SK-N-SH (cell line): Measurements from ENCODE around the gene PSMD13. TPM values are rescaled to one million over a fixed set of nuclear protein-coding genes. Genes with fewer than 3 reads are reported as not detected.
A peak's percentile ranks its signal among the peaks of the same experiment; 100 is the strongest.

Experiments
- CTCF ChIA-PET: fragments of 300-600, 350-600 bp; formaldehyde crosslinking; extraction: SDS; loops from one replicate; lab custom pipeline; 2021; lab: Yijun Ruan, JAX
- POLR2A ChIA-PET: fragments of 350-600 bp; sonication (Branson Sonifier 250); formaldehyde crosslinking; extraction: SDS; loops from one replicate; lab custom pipeline; 2020; ENCODE audit warnings: antibody characterized with exemption, inconsistent platforms; lab: Yijun Ruan, JAX
- DNase-seq: peaks from one replicate; pipeline ENCODE4 v3.0.0; 2012
- H2AFZ ChIP-seq: fragments of 200-600 bp; sonication (generic); 2 replicates; pipeline ENCODE4 v1.8.1; 2016; ENCODE audit warnings: antibody characterized with exemption, mild to moderate bottlenecking, low read depth
- H3F3A ChIP-seq: fragments of 200-600 bp; sonication (generic); replicated peaks from 2 replicates; pipeline ENCODE3; 2016; ENCODE audit warnings: antibody characterized with exemption, mild to moderate bottlenecking; ENCODE audit not compliant: insufficient read depth
- H3K27ac ChIP-seq, 2 experiments: fragments of 200-500 bp in 1 of 2; fragments of 200-600 bp in 1 of 2; sonication (Bioruptor generic) in 1 of 2; sonication (generic), shearing (Covaris generic) in 1 of 2; 2 replicates each; pipeline versions ENCODE4 v1.5.1 to v1.6.1; 2014 to 2016; ENCODE audit warnings: low read depth in 2 of 2, inconsistent platforms in 1 of 2, low read length in 1 of 2, mild to moderate bottlenecking in 1 of 2, mixed read lengths in 1 of 2
- H3K27me3 ChIP-seq: fragments of 200-600 bp; sonication (generic), shearing (Covaris generic); 2 replicates; pipeline ENCODE4 v1.6.1; 2016; ENCODE audit warnings: mixed run types; ENCODE audit not compliant: insufficient read depth
- H3K36me3 ChIP-seq, 2 experiments: fragments of 200-500 bp in 1 of 2; fragments of 200-600 bp in 1 of 2; sonication (Bioruptor generic) in 1 of 2; sonication (generic) in 1 of 2; replicated peaks in 1 of 2; 2 replicates each; pipeline versions ENCODE3 to v1.5.1; 2014 to 2016; ENCODE audit warnings: low read length in 1 of 2, mild to moderate bottlenecking in 1 of 2; ENCODE audit not compliant: insufficient read depth in 2 of 2, control insufficient read depth in 1 of 2
- H3K4me1 ChIP-seq, 2 experiments: fragments of 200-500 bp in 1 of 2; fragments of 200-600 bp in 1 of 2; sonication (Bioruptor generic) in 1 of 2; sonication (generic), shearing (Covaris generic) in 1 of 2; 2 replicates each; pipeline versions ENCODE4 v1.5.1 to v1.6.1; 2014 to 2016; ENCODE audit warnings: low read depth in 1 of 2, low read length in 1 of 2, mixed run types in 1 of 2; ENCODE audit not compliant: insufficient read depth in 2 of 2, control insufficient read depth in 1 of 2
- H3K4me2 ChIP-seq: fragments of 200-600 bp; sonication (generic), shearing (Covaris generic); 2 replicates; pipeline ENCODE4 v1.6.1; 2017; ENCODE audit warnings: mixed run types
- H3K4me3 ChIP-seq, 2 experiments: fragments of 200-500 bp in 1 of 2; fragments of 200-600 bp in 1 of 2; sonication (Bioruptor generic) in 1 of 2; sonication (generic), shearing (Covaris generic) in 1 of 2; 2 replicates each; pipeline versions ENCODE4 v1.5.1 to v1.8.1; 2014 to 2016; ENCODE audit warnings: low read depth in 2 of 2, inconsistent platforms in 1 of 2, low read length in 1 of 2, mild to moderate bottlenecking in 1 of 2, mixed read lengths in 1 of 2, moderate library complexity in 1 of 2
- H3K79me2 ChIP-seq: fragments of 200-600 bp; sonication (generic); 2 replicates; pipeline ENCODE4 v1.8.1; 2017; ENCODE audit warnings: mild to moderate bottlenecking; ENCODE audit not compliant: insufficient read depth
- H3K9ac ChIP-seq: fragments of 200-600 bp; sonication (generic); 2 replicates; pipeline ENCODE4 v1.6.1; 2017; ENCODE audit warnings: mixed run types
- H3K9me2 ChIP-seq: fragments of 200-600 bp; sonication (generic); 2 replicates; pipeline ENCODE4 v1.6.1; 2017; ENCODE audit warnings: mixed run types
- H3K9me3 ChIP-seq: fragments of 200-600 bp; sonication (generic); 2 replicates; pipeline ENCODE4 v1.6.1; 2017; ENCODE audit warnings: mixed run types, mild to moderate bottlenecking, moderate library complexity
- H4K20me1 ChIP-seq: fragments of 200-600 bp; sonication (generic); 2 replicates; pipeline ENCODE4 v1.6.1; 2017; ENCODE audit warnings: mild to moderate bottlenecking, mixed run types; ENCODE audit not compliant: insufficient read depth
- ELF1 ChIP-seq: IDR thresholded peaks from 2 replicates; pipeline ENCODE4 v1.4.0; 2012
- FOXJ3 ChIP-seq: sonication (generic); formaldehyde crosslinking; IDR thresholded peaks from 2 replicates; pipeline ENCODE4 v1.5.1; 2020; ENCODE audit warnings: mild to moderate bottlenecking, missing genetic modification reagents
- GABPA ChIP-seq: IDR thresholded peaks from 2 replicates; pipeline ENCODE4 v1.4.0; 2012; ENCODE audit warnings: low read depth, mild to moderate bottlenecking
- GATA2 ChIP-seq: sonication (generic); formaldehyde crosslinking; IDR thresholded peaks from 2 replicates; pipeline ENCODE4 v1.5.0; 2020; ENCODE audit warnings: mild to moderate bottlenecking, missing genetic modification reagents
- MEF2A ChIP-seq: IDR thresholded peaks from 2 replicates; pipeline ENCODE4 v1.4.0; 2012; ENCODE audit warnings: low read depth, borderline replicate concordance
- MXI1 ChIP-seq: IDR thresholded peaks from 2 replicates; pipeline ENCODE4 v1.6.1; 2012; ENCODE audit warnings: mild to moderate bottlenecking, low read depth, low read length, improper control_type of control experiment
- NFIC ChIP-seq: IDR thresholded peaks from 2 replicates; pipeline ENCODE4 v1.4.0; 2012; ENCODE audit warnings: borderline replicate concordance
- NRF1 ChIP-seq: IDR thresholded peaks from 2 replicates; pipeline ENCODE4 v1.6.1; 2012; ENCODE audit warnings: low read depth, mild to moderate bottlenecking, low read length
- POLR2AphosphoS5 ChIP-seq: IDR thresholded peaks from 2 replicates; pipeline ENCODE4 v1.6.1; 2012; ENCODE audit warnings: low read depth, low read length
- RCOR1 ChIP-seq: fragments of 150-350 bp; IDR thresholded peaks from 2 replicates; pipeline ENCODE4 v1.6.1; 2017; ENCODE audit warnings: antibody characterized with exemption, low read length
- RFX5 ChIP-seq: IDR thresholded peaks from 2 replicates; pipeline ENCODE4 v1.6.1; 2012; ENCODE audit warnings: mild to moderate bottlenecking, improper control_type of control experiment, low read length
- SIN3A ChIP-seq: IDR thresholded peaks from 2 replicates; pipeline ENCODE4 v1.6.1; 2012; ENCODE audit warnings: low read depth, mild to moderate bottlenecking, low read length, moderate library complexity, borderline replicate concordance
- TCF12 ChIP-seq: IDR thresholded peaks from 2 replicates; pipeline ENCODE4 v1.4.0; 2012
- YY1 ChIP-seq: IDR thresholded peaks from 2 replicates; pipeline ENCODE4 v1.4.0; 2012; ENCODE audit warnings: low read depth, mild to moderate bottlenecking
- WGBS: methylation state at CpG from one replicate; pipeline ENCODE4 v1.1.6; 2017; ENCODE audit warnings: low lambda C conversion rate; 5-methylcytosine and 5-hydroxymethylcytosine counted together
- polyA plus RNA-seq, 3 experiments: library from polyadenylated mRNA; depleted of rRNA; stranded (reverse); fragments of >200 nt; gene quantifications; 2 replicates each; pipeline ENCODE4 v1.2.3, GENCODE V29; 2012
- TF ChIP-seq, protein P1 (sequence below): IDR thresholded peaks from 2 replicates; pipeline ENCODE4 v1.6.1; 2012; ENCODE audit warnings: mild to moderate bottlenecking, low read depth, low read length, moderate library complexity
- TF ChIP-seq, protein P2 (sequence below): fragments of 150-350 bp; IDR thresholded peaks from 2 replicates; pipeline ENCODE4 v1.6.1; 2016; ENCODE audit warnings: mild to moderate bottlenecking, low read depth, low read length
- TF ChIP-seq, protein P3 (sequence below): IDR thresholded peaks from 2 replicates; pipeline ENCODE4 v1.4.0; 2012; ENCODE audit warnings: low read depth
- TF ChIP-seq, protein P4 (sequence below): fragments of 200-600 bp; sonication (generic); IDR thresholded peaks from 2 replicates; pipeline ENCODE4 v1.6.1; 2017; ENCODE audit warnings: antibody characterized with exemption, mild to moderate bottlenecking, moderate library complexity

Gene PSMD13
- polyA plus RNA-seq, 1 of the 3 experiments (the other 2 are of a cell fraction) = 196 TPM

DNA sequence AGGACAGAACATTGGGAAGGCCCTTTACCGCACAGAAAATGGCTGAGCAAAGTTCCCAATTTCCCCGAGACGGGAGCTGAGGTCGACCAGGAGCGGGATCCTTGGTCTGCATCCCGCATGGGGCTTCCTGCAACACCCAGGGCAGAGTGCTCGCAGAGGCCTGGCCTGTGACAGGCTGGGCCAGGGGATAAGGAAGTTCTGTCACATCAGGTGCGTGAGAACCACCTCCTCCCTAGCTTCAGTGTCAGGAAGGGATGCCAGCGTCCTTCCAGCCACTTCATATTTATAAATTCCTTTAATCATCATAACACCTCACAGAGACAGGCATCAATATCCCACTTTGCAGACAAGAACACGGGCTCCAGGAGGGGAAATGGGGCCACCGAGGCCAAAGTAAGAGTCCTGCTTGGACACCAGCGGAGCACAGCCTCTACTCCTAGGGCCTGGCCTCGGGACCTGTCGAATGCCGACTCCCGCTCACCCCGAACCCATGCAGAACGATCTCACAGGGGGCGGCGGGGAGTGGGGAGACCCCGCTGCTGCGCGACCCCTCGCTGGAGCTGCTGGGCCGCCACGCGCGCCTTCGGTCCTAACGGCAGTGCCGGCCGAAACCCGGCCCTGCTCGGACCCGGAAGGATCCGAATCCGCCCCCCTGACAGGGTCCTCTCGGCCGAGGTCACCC is 30.1 kb upstream of the PSMD13 start (continued):
- TF ChIP-seq, protein P1, sequence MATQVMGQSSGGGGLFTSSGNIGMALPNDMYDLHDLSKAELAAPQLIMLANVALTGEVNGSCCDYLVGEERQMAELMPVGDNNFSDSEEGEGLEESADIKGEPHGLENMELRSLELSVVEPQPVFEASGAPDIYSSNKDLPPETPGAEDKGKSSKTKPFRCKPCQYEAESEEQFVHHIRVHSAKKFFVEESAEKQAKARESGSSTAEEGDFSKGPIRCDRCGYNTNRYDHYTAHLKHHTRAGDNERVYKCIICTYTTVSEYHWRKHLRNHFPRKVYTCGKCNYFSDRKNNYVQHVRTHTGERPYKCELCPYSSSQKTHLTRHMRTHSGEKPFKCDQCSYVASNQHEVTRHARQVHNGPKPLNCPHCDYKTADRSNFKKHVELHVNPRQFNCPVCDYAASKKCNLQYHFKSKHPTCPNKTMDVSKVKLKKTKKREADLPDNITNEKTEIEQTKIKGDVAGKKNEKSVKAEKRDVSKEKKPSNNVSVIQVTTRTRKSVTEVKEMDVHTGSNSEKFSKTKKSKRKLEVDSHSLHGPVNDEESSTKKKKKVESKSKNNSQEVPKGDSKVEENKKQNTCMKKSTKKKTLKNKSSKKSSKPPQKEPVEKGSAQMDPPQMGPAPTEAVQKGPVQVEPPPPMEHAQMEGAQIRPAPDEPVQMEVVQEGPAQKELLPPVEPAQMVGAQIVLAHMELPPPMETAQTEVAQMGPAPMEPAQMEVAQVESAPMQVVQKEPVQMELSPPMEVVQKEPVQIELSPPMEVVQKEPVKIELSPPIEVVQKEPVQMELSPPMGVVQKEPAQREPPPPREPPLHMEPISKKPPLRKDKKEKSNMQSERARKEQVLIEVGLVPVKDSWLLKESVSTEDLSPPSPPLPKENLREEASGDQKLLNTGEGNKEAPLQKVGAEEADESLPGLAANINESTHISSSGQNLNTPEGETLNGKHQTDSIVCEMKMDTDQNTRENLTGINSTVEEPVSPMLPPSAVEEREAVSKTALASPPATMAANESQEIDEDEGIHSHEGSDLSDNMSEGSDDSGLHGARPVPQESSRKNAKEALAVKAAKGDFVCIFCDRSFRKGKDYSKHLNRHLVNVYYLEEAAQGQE = no peak
- no peak for TF ChIP-seq POLR2AphosphoS5
- TF ChIP-seq FOXJ3 (CRISPR knock-in tag) = no peak
- TF ChIP-seq, protein P2, sequence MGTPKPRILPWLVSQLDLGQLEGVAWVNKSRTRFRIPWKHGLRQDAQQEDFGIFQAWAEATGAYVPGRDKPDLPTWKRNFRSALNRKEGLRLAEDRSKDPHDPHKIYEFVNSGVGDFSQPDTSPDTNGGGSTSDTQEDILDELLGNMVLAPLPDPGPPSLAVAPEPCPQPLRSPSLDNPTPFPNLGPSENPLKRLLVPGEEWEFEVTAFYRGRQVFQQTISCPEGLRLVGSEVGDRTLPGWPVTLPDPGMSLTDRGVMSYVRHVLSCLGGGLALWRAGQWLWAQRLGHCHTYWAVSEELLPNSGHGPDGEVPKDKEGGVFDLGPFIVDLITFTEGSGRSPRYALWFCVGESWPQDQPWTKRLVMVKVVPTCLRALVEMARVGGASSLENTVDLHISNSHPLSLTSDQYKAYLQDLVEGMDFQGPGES = no peak
- no peak for TF ChIP-seq MEF2A
- TF ChIP-seq TCF12 = no peak
- TF ChIP-seq RFX5 = no peak
- no peak for TF ChIP-seq GATA2 (CRISPR knock-in tag)
- no peak for TF ChIP-seq NRF1
- no peak for TF ChIP-seq RCOR1
- TF ChIP-seq, protein P3, sequence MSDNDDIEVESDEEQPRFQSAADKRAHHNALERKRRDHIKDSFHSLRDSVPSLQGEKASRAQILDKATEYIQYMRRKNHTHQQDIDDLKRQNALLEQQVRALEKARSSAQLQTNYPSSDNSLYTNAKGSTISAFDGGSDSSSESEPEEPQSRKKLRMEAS = no peak
- TF ChIP-seq, all 33 proteins: peak for 0

DNA sequence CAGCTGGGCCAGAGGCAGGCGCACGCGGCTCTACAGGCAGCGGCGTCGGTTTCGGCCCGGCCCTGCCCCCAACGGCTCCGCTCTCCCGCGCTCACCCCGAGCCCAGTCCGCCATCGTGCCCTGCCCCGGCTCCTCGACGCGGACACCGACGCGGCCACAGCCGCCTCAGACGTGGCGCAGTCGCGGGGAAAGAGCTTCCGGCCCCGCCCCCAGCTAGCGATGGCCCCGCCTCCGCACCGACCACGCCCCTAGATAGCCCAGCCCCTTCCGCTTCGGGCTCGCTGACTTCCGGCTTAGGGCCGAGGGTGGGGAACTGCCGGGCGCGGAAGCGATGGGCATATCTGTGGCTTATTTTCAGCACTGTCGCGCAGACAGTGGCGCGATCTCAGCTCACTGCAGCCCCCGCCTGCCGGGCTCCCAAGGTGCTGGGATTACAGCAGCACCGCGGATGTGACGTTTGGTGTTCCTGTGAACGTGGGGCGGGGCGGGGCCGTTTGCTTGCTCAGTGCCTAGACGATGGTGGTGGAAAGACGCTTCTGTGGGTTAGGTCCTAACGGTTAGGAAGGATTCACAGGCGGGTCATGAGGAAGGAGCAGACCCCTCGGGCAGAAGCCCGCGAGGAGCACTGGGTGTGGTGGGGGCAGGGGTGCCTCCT is 29.4 kb upstream of the PSMD13 start, which contains the start of the genes BET1L and RIC8A:
BET1L (minus strand) TSS at position 192 of the 655 bp plus-strand sequence; CDS start at position 114, 78 bp downstream.
RIC8A (plus strand) TSS at position 501 of the 655 bp plus-strand sequence. CDS start 1,147 bp downstream, outside the sequence.
- WGBS = 2% methylated on average over 33 of the region's 63 CpGs
- H4K20me1 ChIP-seq = peaks cover 51% of the 10 kb centered on the region
- peaks cover 82% of the 10 kb centered on the region for H3K79me2 ChIP-seq
- peak; percentile 98 for DNase-seq
- H3K27me3 ChIP-seq = no peaks in the 10 kb centered on the region
- H3K9me3 ChIP-seq = no peaks in the 10 kb centered on the region
- peak within 1 kb of the TSS; percentile 99 for H3K9ac ChIP-seq
- H3K4me2 ChIP-seq = peak within 1 kb of the TSS; percentile 92
- peaks cover 15 to 32% of the 10 kb centered on the region in 2 experiments; a peak in 3 of 4 replicates for H3K4me1 ChIP-seq
- H3K9me2 ChIP-seq = no peaks in the 10 kb centered on the region
- H3K27ac ChIP-seq = peak within 1 kb of the TSS; percentile 97 to 99
- peak within 1 kb of the TSS; percentile 50; the same call in 1 of the 2 replicates for H2AFZ ChIP-seq
- ChIA-PET CTCF (interaction anchor here (0.8 to 1.0 kb wide), 2 partner anchors 158 to 241 kb away, joined by 4 read pairs; no protein-coding TSS in a partner anchor), POLR2A (interaction anchor here (0.8 to 1.0 kb wide), 5 partner anchors 9 to 241 kb away, joined by 3 to 4 read pairs (median 3); partner anchors contain the start of genes PSMD13 and SIRT3)
- H3K4me3 ChIP-seq = peak within 1 kb of the TSS; percentile 78 to 97
- peaks cover 45 to 57% of the 10 kb centered on the region in 2 experiments for H3K36me3 ChIP-seq
- H3F3A ChIP-seq = peaks cover 11% of the 10 kb centered on the region
- TF ChIP-seq, protein P1 = peak; percentile 69; the same call in 1 of the 2 replicates
- TF ChIP-seq MEF2A (no peak), NFIC (no peak), RFX5 (no peak), GATA2 (CRISPR knock-in tag) (no peak), MXI1 (peak; percentile 87), ELF1 (peak; percentile 88), SIN3A (peak; percentile 67; the same call in 1 of the 2 replicates), NRF1 (peak; percentile 42), POLR2AphosphoS5 (peak; percentile 92), YY1 (0 out of 2 replicates have a peak, but pooled peaks have one; percentile 58), GABPA (peak; percentile 88)
- TF ChIP-seq, protein P4, sequence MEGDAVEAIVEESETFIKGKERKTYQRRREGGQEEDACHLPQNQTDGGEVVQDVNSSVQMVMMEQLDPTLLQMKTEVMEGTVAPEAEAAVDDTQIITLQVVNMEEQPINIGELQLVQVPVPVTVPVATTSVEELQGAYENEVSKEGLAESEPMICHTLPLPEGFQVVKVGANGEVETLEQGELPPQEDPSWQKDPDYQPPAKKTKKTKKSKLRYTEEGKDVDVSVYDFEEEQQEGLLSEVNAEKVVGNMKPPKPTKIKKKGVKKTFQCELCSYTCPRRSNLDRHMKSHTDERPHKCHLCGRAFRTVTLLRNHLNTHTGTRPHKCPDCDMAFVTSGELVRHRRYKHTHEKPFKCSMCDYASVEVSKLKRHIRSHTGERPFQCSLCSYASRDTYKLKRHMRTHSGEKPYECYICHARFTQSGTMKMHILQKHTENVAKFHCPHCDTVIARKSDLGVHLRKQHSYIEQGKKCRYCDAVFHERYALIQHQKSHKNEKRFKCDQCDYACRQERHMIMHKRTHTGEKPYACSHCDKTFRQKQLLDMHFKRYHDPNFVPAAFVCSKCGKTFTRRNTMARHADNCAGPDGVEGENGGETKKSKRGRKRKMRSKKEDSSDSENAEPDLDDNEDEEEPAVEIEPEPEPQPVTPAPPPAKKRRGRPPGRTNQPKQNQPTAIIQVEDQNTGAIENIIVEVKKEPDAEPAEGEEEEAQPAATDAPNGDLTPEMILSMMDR = no peak
